Nucleus accumbens (tissue), 56 donors: Measurements from ENCODE around the gene PARP12.

Experiments
- DNase-seq, 56 donors: peaks; one replicate each; lab custom pipeline; 2025; lab: John Stamatoyannopoulos, UW

PARP12 gene

DNA sequence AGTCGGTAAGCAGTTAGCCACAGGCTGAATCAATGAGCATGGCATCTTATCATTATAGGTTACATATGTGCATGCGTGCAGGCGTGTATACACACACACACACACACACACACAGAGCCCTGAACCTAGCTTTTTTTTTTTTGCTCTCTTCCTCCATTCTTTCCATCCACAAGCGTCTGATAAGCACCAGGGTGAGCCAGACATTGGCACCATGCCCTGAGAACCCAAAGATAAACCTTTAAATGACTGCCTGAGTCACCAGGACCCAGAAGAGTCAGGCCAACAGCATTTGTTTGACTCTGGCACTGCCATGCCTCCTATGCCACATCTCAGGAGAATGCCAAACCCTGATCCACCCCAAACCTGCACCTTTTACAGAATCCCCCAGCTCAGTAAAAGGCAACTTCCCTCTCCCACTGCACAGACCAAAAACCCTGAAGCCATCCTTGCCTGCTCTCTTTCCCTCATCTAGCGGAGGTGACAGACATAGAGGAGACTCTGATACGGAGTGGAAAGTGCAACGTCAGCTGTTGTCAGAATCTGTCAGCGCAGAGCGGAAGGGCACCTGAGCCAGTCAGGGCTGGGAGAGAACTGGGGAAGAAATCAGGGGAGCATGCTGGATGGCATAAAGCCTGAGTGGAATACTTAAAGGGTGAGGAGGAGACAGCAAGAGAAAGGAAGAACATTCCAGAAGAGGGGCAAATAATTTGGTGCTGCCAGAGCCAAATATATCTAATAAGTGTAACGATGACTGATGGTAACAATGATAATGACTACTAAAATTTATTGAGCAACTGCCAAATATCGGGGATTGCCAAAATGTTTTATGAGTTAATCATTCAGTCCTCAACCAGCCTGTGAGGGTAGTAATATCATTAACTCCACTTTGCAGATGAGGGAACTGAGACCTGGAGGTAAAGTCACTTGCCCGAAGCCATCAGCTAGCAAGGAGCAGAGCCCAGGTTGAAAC, 3.2 kb downstream of the PARP12 start:
- DNase-seq, result peak in 1 of 56 donors; percentile 24

DNA sequence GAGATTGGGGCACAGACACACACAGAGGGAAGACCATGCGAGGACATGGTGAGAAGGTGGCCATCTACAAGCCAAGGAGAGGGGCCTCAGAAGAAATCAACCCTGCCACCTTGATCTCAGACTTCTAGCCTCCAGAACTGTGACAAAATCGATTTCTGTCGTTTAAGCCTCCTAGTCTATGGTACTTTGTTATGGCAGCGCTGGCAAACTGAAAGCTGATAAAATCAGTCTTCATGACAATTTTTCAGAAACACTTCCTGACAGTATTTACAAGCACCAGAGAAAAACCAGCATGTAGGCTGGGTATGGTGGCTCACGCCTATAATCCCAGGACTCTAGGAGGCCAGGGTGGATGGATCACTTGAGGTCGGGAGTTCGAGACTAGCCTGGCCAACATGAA, 4.2 kb downstream of the PARP12 start:
- DNase-seq, result no peak

DNA sequence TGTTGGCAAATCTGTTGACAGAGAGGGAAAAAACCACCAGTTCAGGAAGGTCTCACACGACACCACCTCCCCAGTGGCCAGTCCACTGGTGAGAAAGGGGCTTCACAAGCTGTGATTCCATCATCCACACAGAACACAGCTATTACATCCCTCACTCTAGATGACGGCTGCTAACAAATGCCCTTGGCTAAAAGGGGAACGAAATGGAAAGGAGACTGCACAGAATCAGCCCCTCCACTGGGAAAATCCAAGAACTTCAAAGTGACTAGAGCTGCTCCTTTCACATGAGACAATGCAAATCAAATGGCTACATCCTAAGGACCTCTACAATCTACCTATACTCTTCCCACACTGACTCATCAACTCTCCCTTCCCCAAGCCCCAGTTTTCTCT, 5.6 kb downstream of the PARP12 start:
- no peak for DNase-seq

- no peak for DNase-seq
These were observed 6.2 kb downstream of the PARP12 start for GRCh38 chr7:140056431-140057142.

DNA sequence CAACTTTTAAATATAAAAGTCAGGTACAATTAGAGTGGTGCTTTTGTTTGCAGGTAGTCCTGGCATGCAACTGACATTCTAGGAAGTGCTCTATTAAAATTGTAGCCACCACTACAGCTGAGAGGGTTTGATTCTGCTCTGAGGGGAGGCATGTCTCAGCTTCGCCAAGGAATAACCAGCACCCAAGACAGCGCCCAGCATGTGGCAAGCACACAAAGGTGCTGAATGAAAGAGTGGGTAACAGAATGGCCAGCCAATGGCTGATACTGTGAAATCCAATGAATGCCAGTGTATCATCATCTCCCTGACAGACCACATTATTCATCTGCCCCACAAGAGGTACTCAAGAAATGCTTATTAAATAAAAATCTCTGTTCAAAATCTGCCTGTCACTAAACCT, 6.9 kb downstream of the PARP12 start:
- DNase-seq, result no peak

DNA sequence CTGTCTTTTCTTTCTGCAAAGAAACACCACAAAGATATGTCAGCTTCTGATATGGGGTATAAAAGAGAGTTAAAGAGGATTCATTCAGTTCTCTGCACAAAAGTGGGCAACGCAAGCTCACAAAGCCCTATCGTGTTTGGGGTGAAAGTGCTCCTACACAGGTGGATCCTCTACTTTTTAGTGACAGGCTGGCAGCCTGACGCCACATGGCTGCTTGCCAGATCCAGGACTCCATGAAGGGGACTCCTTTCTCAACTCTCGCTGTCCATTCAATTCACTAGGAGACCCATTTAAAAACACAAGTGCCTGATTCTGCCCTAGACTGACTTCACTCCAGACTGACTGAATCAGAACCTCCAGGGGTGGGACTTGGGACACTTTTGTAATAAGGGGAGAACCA, 8.0 kb downstream of the PARP12 start:
- DNase-seq, result no peak

DNA sequence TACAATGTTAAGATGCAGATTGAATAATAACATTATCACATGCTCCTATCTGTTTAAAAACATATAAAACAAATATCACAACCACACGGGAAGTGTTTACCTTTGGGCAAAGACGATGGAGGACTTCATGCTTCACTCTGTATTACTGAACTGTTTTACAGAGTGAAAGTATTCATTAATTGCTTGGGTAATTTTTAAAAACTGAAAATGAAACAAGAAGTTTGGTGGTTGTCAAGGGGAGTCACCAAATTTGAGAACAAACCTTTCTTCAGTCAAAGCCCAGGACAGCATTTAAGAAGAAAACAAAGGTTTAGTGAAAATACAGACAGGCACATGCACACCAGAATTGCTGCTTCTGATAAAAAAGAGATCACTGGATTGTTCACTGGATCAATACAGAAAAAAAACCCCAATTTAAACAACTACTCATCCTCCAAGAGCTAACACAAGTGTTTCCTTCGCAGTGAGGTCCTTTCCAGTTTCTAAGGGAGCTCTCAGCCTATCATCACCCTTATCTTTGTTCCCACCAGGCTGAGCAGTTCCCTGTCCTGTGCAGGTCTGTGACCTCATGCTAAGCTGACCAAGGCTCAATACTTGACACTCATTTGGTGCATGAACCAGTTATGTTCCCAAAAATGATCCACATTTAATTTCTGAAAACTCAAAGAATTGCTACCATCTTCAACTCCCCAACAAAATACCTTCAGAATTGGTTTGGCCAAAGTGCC, 8.8 kb downstream of the PARP12 start:
- no peak for DNase-seq

- DNase-seq, result no peak
These were observed 10.9 kb downstream of the PARP12 start for GRCh38 chr7:140051820-140052219.

- DNase-seq, result no peak
These were observed 12.7 kb downstream of the PARP12 start for GRCh38 chr7:140050100-140050499.

GRCh38 chr7:140049339-140050024, 13.3 kb downstream of the PARP12 start:
- DNase-seq, result no peak

GRCh38 chr7:140048989-140049338, 13.8 kb downstream of the PARP12 start:
- no peak for DNase-seq

DNA sequence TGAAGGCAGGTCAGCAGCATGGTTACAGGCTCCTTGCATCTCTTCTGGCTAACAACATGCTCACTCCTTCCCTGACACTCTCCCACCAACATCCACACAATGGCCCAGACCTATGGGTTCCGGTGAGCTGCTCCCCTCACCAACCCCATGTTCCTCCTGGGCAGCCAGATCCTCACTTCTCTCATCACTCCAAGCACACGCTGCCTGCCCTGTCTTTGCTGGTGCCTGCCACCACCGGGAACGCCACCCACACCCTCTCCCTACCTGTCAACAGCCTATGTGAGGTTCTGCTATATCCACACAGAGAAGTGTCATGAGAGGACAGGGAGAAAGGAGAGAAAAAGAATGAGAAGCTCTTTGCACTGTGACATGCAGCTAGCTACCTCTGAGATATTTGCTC, 14.6 kb downstream of the PARP12 start:
- no peak for DNase-seq

- no peak for DNase-seq
These were observed 15.6 kb downstream of the PARP12 start for GRCh38 chr7:140047197-140047596.

DNA sequence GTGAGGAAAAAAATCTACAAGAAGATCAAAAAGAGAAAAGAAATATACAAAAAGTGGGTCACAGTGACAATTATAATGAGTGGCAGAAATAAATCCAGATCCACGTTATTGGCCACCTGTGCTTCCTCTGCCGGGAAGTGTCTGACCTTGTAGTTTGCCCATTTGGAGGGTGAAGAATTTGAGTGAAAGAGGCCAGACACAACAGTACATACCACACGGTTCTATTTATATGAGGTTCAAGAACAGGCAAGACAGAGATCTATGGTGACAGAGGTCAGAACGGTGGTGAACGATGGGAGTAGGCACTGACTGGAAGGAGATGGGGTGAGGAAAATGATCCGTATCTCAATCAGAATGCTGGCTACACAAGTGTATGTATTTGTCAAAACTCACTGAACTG, 17.1 kb downstream of the PARP12 start:
- no peak for DNase-seq

DNA sequence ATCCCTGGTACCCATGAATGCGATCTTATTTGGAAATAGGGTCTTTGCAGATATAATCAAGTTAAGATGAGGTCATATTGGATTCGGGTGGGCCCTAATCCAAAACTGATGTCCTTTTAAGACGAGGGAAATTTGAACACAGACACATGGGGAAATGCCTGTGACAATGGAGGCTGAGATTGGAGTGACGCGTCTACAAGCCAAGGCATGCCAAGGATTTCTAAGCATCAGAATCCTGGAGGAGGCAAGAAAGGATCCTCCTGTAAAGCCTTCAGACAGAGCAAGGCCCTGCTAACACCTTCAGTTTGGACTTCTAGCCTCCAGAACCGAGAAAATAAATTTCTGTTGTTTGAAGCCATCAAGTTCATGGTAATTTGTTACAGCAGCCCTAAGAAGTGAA, 18.5 kb downstream of the PARP12 start:
- DNase-seq, result no peak

GRCh38 chr7:140042386-140042670, 20.4 kb downstream of the PARP12 start:
- no peak for DNase-seq

GRCh38 chr7:140041659-140042385, 20.9 kb downstream of the PARP12 start:
- DNase-seq, result no peak

DNA sequence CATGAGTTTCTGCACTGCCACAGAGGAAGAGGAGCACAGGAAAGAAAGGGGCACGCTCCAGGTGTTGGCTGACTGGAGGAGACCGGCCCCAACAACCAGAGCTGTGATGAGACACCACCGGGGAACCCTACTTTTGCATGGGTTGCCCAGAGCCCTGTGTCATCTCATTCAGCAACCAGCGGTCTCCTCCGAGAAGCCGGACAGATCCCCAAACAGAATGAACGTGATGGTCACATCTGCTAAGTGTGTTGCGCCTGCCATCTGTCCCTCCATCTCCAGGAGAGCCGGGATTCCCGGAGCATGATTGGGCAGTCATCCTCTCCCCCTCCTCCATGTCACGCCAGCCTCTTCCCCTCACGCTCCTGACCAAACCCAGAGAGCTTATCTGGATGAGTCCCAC, 22.9 kb downstream of the PARP12 start:
- no peak for DNase-seq

DNA sequence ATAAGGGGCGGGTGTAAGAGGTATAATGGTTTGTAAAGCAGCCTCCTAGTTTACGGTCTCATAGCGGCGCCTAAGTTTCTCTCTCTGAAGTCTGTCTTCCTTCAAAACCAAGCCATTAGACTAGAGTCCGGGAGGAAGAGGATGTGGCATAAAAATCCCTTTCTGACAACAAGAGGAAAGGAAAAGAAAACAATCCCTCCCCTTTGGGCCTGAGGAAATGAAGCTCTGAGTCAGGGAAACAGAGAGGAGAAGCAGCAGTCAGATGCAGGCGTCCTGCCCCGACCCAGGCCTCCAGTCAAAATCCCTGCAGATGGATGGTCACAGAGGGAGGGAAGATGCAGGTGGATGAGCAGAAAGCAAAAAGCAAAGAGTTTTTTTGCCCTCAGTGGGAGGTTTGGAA, 23.7 kb downstream of the PARP12 start:
- no peak for DNase-seq
